ENCODE measurements around the gene GCNT1. TPM values are rescaled to one million over a fixed set of nuclear protein-coding genes. Genes with fewer than 3 reads are reported as not detected.

GCNT1 gene
- total RNA-seq, 1 experiment from 2014 or later = 0.28 TPM

- in situ Hi-C loops (cut with HindIII; ENCODE audit: low pct_unique_long_range_greater_than_20kb, low sequenced_read_pairs) = no loop called here
- DNase-seq (ENCODE audit: low read depth, low spot score) (no peak), ATAC-seq (no peak)
- no peaks in the 10 kb centered on the region for H3K9me3 ChIP-seq (ENCODE audit: control insufficient read depth, insufficient read depth, low read depth, low read length)
- ChIA-PET POLR2A (interaction anchor here (0.6 kb wide), 1 partner anchor 150 kb away, joined by 4 read pairs; no protein-coding TSS in a partner anchor), CTCF (no interaction called here)
- intact Hi-C loops (cut with micrococcal nuclease; ENCODE audit: unreplicated experiment) = no loop called here
- H3K4me1 ChIP-seq (ENCODE audit: control insufficient read depth, insufficient read depth, low read length) = no peaks in the 10 kb centered on the region
- H3K27me3 ChIP-seq (ENCODE audit: control insufficient read depth, insufficient read depth, low read length) = no peaks in the 10 kb centered on the region
- no peak overlapping the region for H3K4me3 ChIP-seq (ENCODE audit: low read depth in 2 of 2, low read length in 2 of 2)
- H3K36me3 ChIP-seq (ENCODE audit: control insufficient read depth, insufficient read depth, low read length) = no peaks in the 10 kb centered on the region
- BruUV-seq (replicated peaks) = no TSS peak
- H3K27ac ChIP-seq (ENCODE audit: low read length) = no peak overlapping the region
- no peak for TF ChIP-seq SIN3A (IDR thresholded peaks at IDR 0.05; ENCODE audit: borderline replicate concordance, insufficient read depth, low read depth, low read length)
- TF ChIP-seq CTCF (IDR thresholded peaks at IDR 0.05) = no peak
These were observed 6.7 kb downstream of the GCNT1 start for GRCh38 chr9:76465442-76466298.

DNA sequence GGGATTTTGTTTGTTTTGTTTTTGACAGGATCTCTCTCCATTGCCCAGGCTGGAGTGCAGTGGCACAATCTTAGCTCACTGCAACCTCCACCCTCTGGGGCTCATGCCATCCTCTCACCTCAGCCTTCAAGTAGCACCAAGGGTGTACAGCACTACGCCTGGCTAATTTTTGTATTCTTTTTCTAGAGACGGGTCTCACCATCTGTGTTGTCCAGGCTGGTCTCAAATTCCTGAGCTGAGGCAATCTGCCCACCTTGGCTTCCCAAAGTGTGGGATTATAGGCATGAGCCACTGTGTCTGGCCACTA lies 7.3 kb downstream of the GCNT1 start:
- H3K4me3 ChIP-seq (ENCODE audit: low read depth in 2 of 2, low read length in 2 of 2) = no peak overlapping the region
- no peak overlapping the region for H3K27ac ChIP-seq (ENCODE audit: low read length)
- no peak for ATAC-seq
- TF ChIP-seq, protein P1, sequence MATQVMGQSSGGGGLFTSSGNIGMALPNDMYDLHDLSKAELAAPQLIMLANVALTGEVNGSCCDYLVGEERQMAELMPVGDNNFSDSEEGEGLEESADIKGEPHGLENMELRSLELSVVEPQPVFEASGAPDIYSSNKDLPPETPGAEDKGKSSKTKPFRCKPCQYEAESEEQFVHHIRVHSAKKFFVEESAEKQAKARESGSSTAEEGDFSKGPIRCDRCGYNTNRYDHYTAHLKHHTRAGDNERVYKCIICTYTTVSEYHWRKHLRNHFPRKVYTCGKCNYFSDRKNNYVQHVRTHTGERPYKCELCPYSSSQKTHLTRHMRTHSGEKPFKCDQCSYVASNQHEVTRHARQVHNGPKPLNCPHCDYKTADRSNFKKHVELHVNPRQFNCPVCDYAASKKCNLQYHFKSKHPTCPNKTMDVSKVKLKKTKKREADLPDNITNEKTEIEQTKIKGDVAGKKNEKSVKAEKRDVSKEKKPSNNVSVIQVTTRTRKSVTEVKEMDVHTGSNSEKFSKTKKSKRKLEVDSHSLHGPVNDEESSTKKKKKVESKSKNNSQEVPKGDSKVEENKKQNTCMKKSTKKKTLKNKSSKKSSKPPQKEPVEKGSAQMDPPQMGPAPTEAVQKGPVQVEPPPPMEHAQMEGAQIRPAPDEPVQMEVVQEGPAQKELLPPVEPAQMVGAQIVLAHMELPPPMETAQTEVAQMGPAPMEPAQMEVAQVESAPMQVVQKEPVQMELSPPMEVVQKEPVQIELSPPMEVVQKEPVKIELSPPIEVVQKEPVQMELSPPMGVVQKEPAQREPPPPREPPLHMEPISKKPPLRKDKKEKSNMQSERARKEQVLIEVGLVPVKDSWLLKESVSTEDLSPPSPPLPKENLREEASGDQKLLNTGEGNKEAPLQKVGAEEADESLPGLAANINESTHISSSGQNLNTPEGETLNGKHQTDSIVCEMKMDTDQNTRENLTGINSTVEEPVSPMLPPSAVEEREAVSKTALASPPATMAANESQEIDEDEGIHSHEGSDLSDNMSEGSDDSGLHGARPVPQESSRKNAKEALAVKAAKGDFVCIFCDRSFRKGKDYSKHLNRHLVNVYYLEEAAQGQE (IDR thresholded peaks at IDR 0.05; ENCODE audit: insufficient read depth in 1 of 2, low read depth in 2 of 2, low read length in 1 of 2) = no peak
- TF ChIP-seq POLR2AphosphoS5 (IDR thresholded peaks at IDR 0.05; ENCODE audit: low read depth, low read length) = no peak
- no peak for TF ChIP-seq TCF7L2 (IDR thresholded peaks at IDR 0.05; ENCODE audit: low read depth, low read length)
- no peak for TF ChIP-seq CTCF (IDR thresholded peaks at IDR 0.05)
- no peak for TF ChIP-seq SIN3A (IDR thresholded peaks at IDR 0.05; ENCODE audit: borderline replicate concordance, insufficient read depth, low read depth, low read length)
- no peaks in the 10 kb centered on the region for H3K36me3 ChIP-seq (ENCODE audit: control insufficient read depth, insufficient read depth, low read length)
- POLR2A ChIA-PET = interaction anchor here (0.6 kb wide), 1 partner anchor 149 kb away, joined by 4 read pairs; no protein-coding TSS in a partner anchor
- in situ Hi-C loops (cut with HindIII; ENCODE audit: low pct_unique_long_range_greater_than_20kb, low sequenced_read_pairs) (no loop called here), intact Hi-C loops (cut with micrococcal nuclease; ENCODE audit: unreplicated experiment) (no loop called here)
- DNase-seq (ENCODE audit: low read depth, low spot score) = no peak
- BruUV-seq (replicated peaks) = no TSS peak
- H3K9me3 ChIP-seq (ENCODE audit: control insufficient read depth, insufficient read depth, low read depth, low read length) = no peaks in the 10 kb centered on the region
- no peaks in the 10 kb centered on the region for H3K27me3 ChIP-seq (ENCODE audit: control insufficient read depth, insufficient read depth, low read length)
- H3K4me1 ChIP-seq (ENCODE audit: control insufficient read depth, insufficient read depth, low read length) = no peaks in the 10 kb centered on the region
- CTCF ChIA-PET = no interaction called here

Measured in Panc1 (cell line).